ENCODE results near the gene RCAN1. TPM values are rescaled to one million over a fixed set of nuclear protein-coding genes. Genes with fewer than 3 reads are reported as not detected.

The RCAN1 gene
- total RNA-seq, 1 donor from 2014 or later = 33.4 TPM

DNA sequence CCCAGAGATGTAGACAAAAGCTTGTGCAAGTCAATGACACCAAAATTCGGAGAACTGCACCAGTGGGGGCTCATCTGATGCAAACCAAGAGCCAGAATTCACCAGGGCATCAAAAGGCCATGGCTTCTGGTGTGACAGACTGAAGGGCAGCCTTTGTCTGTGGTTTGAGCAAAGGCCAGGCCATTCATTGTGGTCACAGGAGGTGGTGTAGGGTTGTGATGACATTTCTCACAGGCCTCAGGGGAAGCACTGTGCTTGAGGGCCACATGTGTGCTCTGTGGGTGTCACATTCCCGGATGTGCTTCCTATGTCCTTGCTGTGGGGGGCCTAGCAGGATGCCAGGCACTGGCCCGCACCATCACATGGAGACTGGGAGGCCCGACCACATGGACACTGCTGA is 80.4 kb downstream of the RCAN1 start:
- H3K4me3 ChIP-seq (ENCODE audit: low read length in 3 of 3) = no peak overlapping the region
- H3K36me3 ChIP-seq (ENCODE audit: control insufficient read depth in 3 of 3, insufficient read depth in 3 of 3, low read length in 3 of 3) = no peaks in the 10 kb centered on the region
- H3K9ac ChIP-seq (ENCODE audit: low read depth in 1 of 3, low read length in 3 of 3) = no peak overlapping the region
- H3K4me1 ChIP-seq (ENCODE audit: control insufficient read depth in 3 of 3, insufficient read depth in 3 of 3, low read length in 3 of 3) = no peaks in the 10 kb centered on the region
- H3K27ac ChIP-seq (ENCODE audit: low read depth, low read length) = no peak overlapping the region
- H3K27me3 ChIP-seq (ENCODE audit: control insufficient read depth in 3 of 3, insufficient read depth in 3 of 3, low read length in 3 of 3) = no peaks in the 10 kb centered on the region
- H3K9me3 ChIP-seq (ENCODE audit: control insufficient read depth in 3 of 3, low read length in 3 of 3) = no peaks in the 10 kb centered on the region

DNA sequence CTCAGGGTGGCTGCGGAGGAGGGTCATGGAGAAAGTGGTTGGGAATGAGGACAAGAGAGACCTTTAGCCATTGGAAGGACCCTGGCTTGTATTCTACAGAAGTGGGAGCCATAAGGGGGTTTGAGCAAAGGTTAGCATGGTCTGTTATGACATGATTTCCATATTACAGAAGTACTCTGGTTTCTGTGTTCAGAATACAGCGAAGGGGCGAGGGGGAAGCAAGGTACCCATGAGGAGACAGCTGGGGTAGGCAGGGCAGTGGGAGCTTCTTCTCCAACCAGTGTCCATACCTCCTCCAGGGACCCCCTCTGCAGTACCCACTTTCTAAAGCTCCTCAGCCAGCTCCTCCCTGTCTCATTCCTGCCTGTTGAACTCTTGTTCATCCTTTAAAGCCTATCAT is 81.0 kb downstream of the RCAN1 start:
- Histone ChIP-seq H3K4me1 (ENCODE audit: control insufficient read depth in 3 of 3, insufficient read depth in 3 of 3, low read length in 3 of 3) (no peaks in the 10 kb centered on the region), H3K27me3 (ENCODE audit: control insufficient read depth in 3 of 3, insufficient read depth in 3 of 3, low read length in 3 of 3) (no peaks in the 10 kb centered on the region), H3K9ac (ENCODE audit: low read depth in 1 of 3, low read length in 3 of 3) (no peak overlapping the region), H3K9me3 (ENCODE audit: control insufficient read depth in 3 of 3, low read length in 3 of 3) (no peaks in the 10 kb centered on the region), H3K27ac (ENCODE audit: low read depth, low read length) (no peak overlapping the region), H3K4me3 (ENCODE audit: low read length in 3 of 3) (no peak overlapping the region), H3K36me3 (ENCODE audit: control insufficient read depth in 3 of 3, insufficient read depth in 3 of 3, low read length in 3 of 3) (no peaks in the 10 kb centered on the region)

DNA sequence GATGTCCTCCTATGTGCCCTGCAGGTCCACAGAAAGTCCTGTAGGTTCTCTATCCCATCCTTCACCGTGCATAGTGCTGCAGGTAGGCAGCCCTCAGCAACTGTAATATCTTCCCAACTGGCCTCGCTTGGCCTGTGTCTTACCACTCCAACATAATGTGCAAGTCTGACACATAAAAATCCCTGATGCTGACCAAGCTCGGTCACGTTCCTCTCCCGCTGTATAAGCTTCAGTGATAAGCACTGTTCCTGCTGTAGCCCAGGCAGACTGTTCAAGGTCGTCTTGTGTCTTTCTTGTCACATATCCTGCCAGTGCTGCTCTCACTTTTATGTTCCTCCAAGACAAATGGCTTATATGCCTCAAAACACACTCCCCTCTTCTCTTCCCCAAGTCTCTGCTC is 83.5 kb downstream of the RCAN1 start:
- no peak overlapping the region for H3K27ac ChIP-seq (ENCODE audit: low read depth, low read length)
- H3K27me3 ChIP-seq (ENCODE audit: control insufficient read depth in 3 of 3, insufficient read depth in 3 of 3, low read length in 3 of 3) = no peaks in the 10 kb centered on the region
- no peaks in the 10 kb centered on the region for H3K36me3 ChIP-seq (ENCODE audit: control insufficient read depth in 3 of 3, insufficient read depth in 3 of 3, low read length in 3 of 3)
- H3K9ac ChIP-seq (ENCODE audit: low read depth in 1 of 3, low read length in 3 of 3) = no peak overlapping the region
- H3K4me1 ChIP-seq (ENCODE audit: control insufficient read depth in 3 of 3, insufficient read depth in 3 of 3, low read length in 3 of 3) = peaks cover 0 to 9% (median 7%) of the 10 kb centered on the region in 3 donors
- H3K4me3 ChIP-seq (ENCODE audit: low read length in 3 of 3) = no peak overlapping the region
- H3K9me3 ChIP-seq (ENCODE audit: control insufficient read depth in 3 of 3, low read length in 3 of 3) = no peaks in the 10 kb centered on the region

DNA sequence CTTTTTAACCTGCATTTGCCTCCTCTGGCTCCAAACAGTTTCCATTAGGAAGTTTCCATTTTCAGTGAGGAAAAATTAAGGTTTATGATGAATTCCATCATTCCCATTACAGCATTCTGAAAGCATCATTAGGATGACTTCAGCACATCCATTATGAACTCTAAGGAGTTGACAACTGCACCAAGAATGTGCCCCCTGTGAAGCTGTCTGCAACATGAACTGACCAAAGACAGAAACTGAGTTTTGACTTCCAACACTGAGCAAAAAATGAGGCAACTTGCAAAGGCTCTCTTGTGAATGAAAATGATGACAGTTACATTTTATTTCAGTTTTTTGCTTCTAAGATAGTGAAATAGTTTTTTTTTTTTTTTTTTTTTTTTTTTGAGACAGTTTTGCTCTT is 84.7 kb downstream of the RCAN1 start:
- Histone ChIP-seq H3K27me3 (ENCODE audit: control insufficient read depth in 3 of 3, insufficient read depth in 3 of 3, low read length in 3 of 3) (no peaks in the 10 kb centered on the region), H3K27ac (ENCODE audit: low read depth, low read length) (no peak overlapping the region), H3K36me3 (ENCODE audit: control insufficient read depth in 3 of 3, insufficient read depth in 3 of 3, low read length in 3 of 3) (no peaks in the 10 kb centered on the region), H3K4me3 (ENCODE audit: low read length in 3 of 3) (no peak overlapping the region), H3K4me1 (ENCODE audit: control insufficient read depth in 3 of 3, insufficient read depth in 3 of 3, low read length in 3 of 3) (peaks cover 0 to 9% (median 9%) of the 10 kb centered on the region in 3 donors), H3K9ac (ENCODE audit: low read depth in 1 of 3, low read length in 3 of 3) (no peak overlapping the region), H3K9me3 (ENCODE audit: control insufficient read depth in 3 of 3, low read length in 3 of 3) (no peaks in the 10 kb centered on the region)

DNA sequence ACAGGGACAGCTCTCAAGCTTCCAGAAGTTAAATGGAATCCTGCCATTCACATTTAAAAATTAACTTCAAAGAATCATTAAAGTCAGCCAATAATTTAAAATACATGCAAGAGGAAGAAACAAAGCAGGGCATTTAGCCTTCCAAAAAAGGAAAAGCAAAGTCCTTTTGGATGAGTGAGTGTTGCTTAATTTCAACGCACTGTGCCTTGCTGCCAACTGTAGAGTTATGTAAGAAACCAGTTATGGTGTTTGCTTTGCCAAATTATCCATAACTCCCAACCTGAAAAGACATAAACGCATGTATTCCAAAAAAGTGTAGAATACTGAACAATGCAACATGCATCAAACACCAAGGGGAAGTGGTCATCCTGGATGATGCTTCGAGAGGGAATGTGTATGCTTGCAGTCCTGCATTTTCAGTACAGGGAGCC is 86.8 kb downstream of the RCAN1 start:
- no peak overlapping the region for H3K4me3 ChIP-seq (ENCODE audit: low read length in 3 of 3)
- H3K9ac ChIP-seq (ENCODE audit: low read depth in 1 of 3, low read length in 3 of 3) = no peak overlapping the region
- H3K27me3 ChIP-seq (ENCODE audit: control insufficient read depth in 3 of 3, insufficient read depth in 3 of 3, low read length in 3 of 3) = no peaks in the 10 kb centered on the region
- no peak overlapping the region for H3K27ac ChIP-seq (ENCODE audit: low read depth, low read length)
- peaks cover 7 to 17% (median 9%) of the 10 kb centered on the region in 3 donors for H3K4me1 ChIP-seq (ENCODE audit: control insufficient read depth in 3 of 3, insufficient read depth in 3 of 3, low read length in 3 of 3)
- H3K36me3 ChIP-seq (ENCODE audit: control insufficient read depth in 3 of 3, insufficient read depth in 3 of 3, low read length in 3 of 3) = peaks cover 0 to 3% (median 2%) of the 10 kb centered on the region in 3 donors
- H3K9me3 ChIP-seq (ENCODE audit: control insufficient read depth in 3 of 3, low read length in 3 of 3) = no peaks in the 10 kb centered on the region

DNA sequence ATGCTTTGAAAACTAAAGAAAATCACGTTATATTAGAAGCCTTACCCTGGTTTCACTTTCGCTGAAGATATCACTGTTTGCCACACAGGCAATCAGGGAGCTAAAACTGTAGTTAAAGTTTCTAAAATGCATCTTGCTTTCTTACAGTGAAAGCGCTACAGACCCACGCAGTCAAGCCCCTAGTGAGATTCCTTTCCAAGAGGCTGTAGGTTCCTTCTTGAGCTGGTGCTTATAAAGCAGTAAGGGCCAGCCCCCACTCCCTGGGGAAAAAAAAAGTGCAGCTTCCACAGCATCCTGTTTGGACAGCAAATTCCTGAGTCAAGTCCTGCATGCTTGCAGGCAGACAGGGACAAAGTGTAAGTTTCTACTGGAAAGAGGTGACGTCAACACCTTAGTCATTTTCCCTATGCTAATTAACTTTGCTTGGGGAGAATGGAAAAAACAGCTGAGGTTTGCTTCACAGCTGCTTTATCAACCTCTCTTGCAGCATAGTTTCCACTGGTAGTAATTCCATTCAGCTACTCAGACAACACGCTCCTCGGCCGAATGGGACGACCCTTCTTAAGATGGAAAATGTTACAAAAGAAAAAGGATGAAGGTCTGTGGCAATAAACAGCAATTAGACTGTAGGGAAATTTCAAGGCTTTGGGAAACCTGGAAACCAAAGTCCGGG is 88.2 kb downstream of the RCAN1 start:
- no peaks in the 10 kb centered on the region for H3K27me3 ChIP-seq (ENCODE audit: control insufficient read depth in 3 of 3, insufficient read depth in 3 of 3, low read length in 3 of 3)
- peaks cover 3 to 9% (median 6%) of the 10 kb centered on the region in 3 donors for H3K36me3 ChIP-seq (ENCODE audit: control insufficient read depth in 3 of 3, insufficient read depth in 3 of 3, low read length in 3 of 3)
- peak overlapping the region; percentile 62 to 68 (median 65) for H3K4me3 ChIP-seq (ENCODE audit: low read length in 3 of 3)
- H3K9me3 ChIP-seq (ENCODE audit: control insufficient read depth in 3 of 3, low read length in 3 of 3) = no peaks in the 10 kb centered on the region
- peak overlapping the region; percentile 87 for H3K27ac ChIP-seq (ENCODE audit: low read depth, low read length)
- peak overlapping the region; percentile 62 to 73 (median 70) for H3K9ac ChIP-seq (ENCODE audit: low read depth in 1 of 3, low read length in 3 of 3)
- peaks cover 10 to 22% (median 14%) of the 10 kb centered on the region in 3 donors for H3K4me1 ChIP-seq (ENCODE audit: control insufficient read depth in 3 of 3, insufficient read depth in 3 of 3, low read length in 3 of 3)

DNA sequence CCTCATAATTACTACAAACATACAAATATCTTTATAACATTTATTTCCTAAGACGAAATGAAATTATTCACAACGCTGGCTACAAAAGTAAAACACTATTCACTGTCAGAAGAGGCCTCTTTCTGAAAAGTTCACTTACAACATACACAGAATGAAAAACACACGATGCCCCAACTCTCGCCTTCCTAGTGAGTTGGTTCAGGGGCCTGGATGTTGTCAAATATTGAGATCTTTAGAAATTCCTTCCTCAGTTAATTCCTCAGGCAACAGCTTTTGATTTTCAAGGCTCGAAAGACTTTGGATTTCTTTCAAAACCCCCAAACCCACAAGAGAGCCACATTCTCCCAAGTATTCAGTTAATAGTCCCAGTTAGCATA is 88.7 kb downstream of the RCAN1 start:
- peak overlapping the region; percentile 62 to 68 (median 65) for H3K4me3 ChIP-seq (ENCODE audit: low read length in 3 of 3)
- H3K36me3 ChIP-seq (ENCODE audit: control insufficient read depth in 3 of 3, insufficient read depth in 3 of 3, low read length in 3 of 3) = peaks cover 7 to 15% (median 11%) of the 10 kb centered on the region in 3 donors
- no peaks in the 10 kb centered on the region for H3K27me3 ChIP-seq (ENCODE audit: control insufficient read depth in 3 of 3, insufficient read depth in 3 of 3, low read length in 3 of 3)
- no peaks in the 10 kb centered on the region for H3K9me3 ChIP-seq (ENCODE audit: control insufficient read depth in 3 of 3, low read length in 3 of 3)
- peaks cover 10 to 26% (median 14%) of the 10 kb centered on the region in 3 donors for H3K4me1 ChIP-seq (ENCODE audit: control insufficient read depth in 3 of 3, insufficient read depth in 3 of 3, low read length in 3 of 3)
- H3K9ac ChIP-seq (ENCODE audit: low read depth in 1 of 3, low read length in 3 of 3) = peak overlapping the region; percentile 62 to 73 (median 70)
- H3K27ac ChIP-seq (ENCODE audit: low read depth, low read length) = peak overlapping the region; percentile 87

DNA sequence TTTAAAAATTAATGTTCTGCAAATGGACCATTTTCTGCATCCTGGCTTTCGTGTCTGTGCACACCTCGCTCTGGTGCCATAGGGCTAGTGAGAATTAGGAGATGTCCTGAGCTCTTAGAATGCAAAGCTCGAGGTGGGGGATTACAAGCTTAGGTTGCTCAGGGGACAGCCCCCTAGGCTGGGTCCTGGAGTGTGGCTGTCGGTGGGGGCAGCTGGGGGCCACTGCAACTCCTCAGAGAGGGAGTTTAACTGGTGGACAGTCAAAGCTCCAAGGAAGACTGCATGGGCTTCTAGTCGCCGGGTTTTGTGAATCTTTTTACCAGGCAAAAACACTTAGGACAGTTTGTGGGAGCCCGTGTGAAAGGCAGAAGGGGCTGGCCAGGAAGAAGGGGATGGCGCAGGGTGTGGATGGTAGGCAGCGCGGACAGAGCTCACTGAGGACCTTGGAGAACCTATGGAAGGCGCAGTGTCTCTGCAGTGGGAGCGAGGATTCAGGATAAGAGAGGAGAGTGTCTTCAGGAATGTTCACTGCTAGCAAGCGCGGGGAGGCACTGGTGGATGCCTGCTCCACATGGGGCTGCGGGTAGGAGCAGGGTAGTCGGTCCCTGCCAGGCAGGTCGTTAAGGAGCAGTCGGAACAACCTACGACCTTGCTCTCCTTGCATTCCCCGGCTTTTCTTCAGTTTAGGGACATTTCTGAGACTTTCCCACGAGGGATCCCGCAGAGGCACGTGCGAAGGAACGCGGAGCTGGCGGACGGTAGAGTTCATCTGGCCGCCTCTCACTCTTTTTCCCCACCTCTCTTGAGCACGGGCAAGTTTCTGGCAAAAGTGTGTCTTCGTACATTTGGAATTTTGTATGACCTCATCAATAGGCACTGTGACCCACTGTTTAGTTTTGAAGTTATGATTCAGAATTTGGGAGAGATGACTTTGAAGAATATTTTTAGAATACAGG is 90.0 kb downstream of the RCAN1 start:
- peaks cover 15 to 24% (median 18%) of the 10 kb centered on the region in 3 donors for H3K36me3 ChIP-seq (ENCODE audit: control insufficient read depth in 3 of 3, insufficient read depth in 3 of 3, low read length in 3 of 3)
- no peaks in the 10 kb centered on the region for H3K9me3 ChIP-seq (ENCODE audit: control insufficient read depth in 3 of 3, low read length in 3 of 3)
- peak overlapping the region; percentile 52 to 69 (median 63) for H3K4me3 ChIP-seq (ENCODE audit: low read length in 3 of 3)
- peak overlapping the region; percentile 36 for H3K27ac ChIP-seq (ENCODE audit: low read depth, low read length)
- no peaks in the 10 kb centered on the region for H3K27me3 ChIP-seq (ENCODE audit: control insufficient read depth in 3 of 3, insufficient read depth in 3 of 3, low read length in 3 of 3)
- peaks cover 10 to 28% (median 17%) of the 10 kb centered on the region in 3 donors for H3K4me1 ChIP-seq (ENCODE audit: control insufficient read depth in 3 of 3, insufficient read depth in 3 of 3, low read length in 3 of 3)
- peak overlapping the region; percentile 51 to 57 (median 52) for H3K9ac ChIP-seq (ENCODE audit: low read depth in 1 of 3, low read length in 3 of 3)

DNA sequence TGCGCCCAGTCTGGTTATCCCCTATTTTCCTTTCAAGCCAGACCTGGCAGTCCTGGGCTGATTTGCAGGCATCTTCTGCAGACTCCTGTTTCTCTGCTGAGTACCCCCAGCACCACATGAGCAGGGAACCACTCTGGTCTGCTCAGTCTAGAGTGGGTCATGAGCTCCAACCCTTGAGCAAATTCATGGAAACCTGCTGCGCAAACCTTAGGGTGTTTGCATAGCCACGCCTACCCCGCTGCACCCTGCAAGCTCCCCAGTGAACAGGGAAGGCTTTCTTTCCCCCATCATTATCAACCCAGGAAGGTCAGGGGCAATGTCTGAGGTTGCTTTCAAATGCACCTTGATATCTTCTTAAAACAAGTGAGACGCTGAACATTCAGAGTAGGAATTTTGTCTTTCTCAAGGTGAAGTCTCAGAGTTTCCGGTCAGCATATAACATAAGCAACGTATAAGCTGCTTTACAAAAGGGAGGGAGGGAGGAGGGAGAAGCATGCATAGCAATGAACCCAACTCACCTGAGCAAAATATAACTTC is 91.8 kb downstream of the RCAN1 start:
- Histone ChIP-seq H3K9ac (ENCODE audit: low read depth in 1 of 3, low read length in 3 of 3) (no peak overlapping the region), H3K36me3 (ENCODE audit: control insufficient read depth in 3 of 3, insufficient read depth in 3 of 3, low read length in 3 of 3) (peaks cover 15 to 29% (median 22%) of the 10 kb centered on the region in 3 donors), H3K27ac (ENCODE audit: low read depth, low read length) (no peak overlapping the region), H3K4me1 (ENCODE audit: control insufficient read depth in 3 of 3, insufficient read depth in 3 of 3, low read length in 3 of 3) (peaks cover 10 to 28% (median 16%) of the 10 kb centered on the region in 3 donors), H3K27me3 (ENCODE audit: control insufficient read depth in 3 of 3, insufficient read depth in 3 of 3, low read length in 3 of 3) (no peaks in the 10 kb centered on the region), H3K9me3 (ENCODE audit: control insufficient read depth in 3 of 3, low read length in 3 of 3) (no peaks in the 10 kb centered on the region), H3K4me3 (ENCODE audit: low read length in 3 of 3) (no peak overlapping the region)

Data from skeletal muscle tissue (tissue), 4 donors.